OCI-LY3 (cell line): ENCODE measurements around the gene DDX17.

Experiments used
- CTCF ChIP-seq: fragments of 200-600, 300-600 bp; sonication (generic); IDR thresholded peaks from 2 replicates; pipeline ENCODE4 v1.5.1; 2014; ENCODE audit warnings: antibody characterized with exemption, low read length, low read depth
- EZH2phosphoT487 ChIP-seq: fragments of 200-600 bp; shearing (Covaris generic); IDR thresholded peaks from 2 replicates; pipeline ENCODE4 v1.6.1; 2018; ENCODE audit warnings: antibody characterized with exemption, mixed run types, low read depth

GRCh38 chr22:38440747-38441350 lies 65.3 kb downstream of the DDX17 start:
- no peak for TF ChIP-seq EZH2phosphoT487
- TF ChIP-seq CTCF: no peak
